Panc1 (cell line): ENCODE data around the gene IFRD1. TPM values are rescaled to one million over a fixed set of nuclear protein-coding genes. Genes with fewer than 3 reads are reported as not detected.

ENCODE experiments used
- ATAC-seq: fragments of 200-7000 bp; cut with Tn5 transposase; 2 replicates; pipeline ENCODE4 v1.9.1; 2020; ENCODE audit warnings: mild to moderate bottlenecking, moderate library complexity
- BruUV-seq: library from RNA; stranded (reverse); fragments of 400-500 nt; replicated peaks from 2 replicates; lab custom pipeline; 2021; lab: Mats Ljungman, UMichigan
- CTCF ChIA-PET: fragments of 300-600 bp; sonication (Branson Sonifier 250); formaldehyde crosslinking; loops from one replicate; lab custom pipeline; 2022; ENCODE audit warnings: antibody characterized with exemption; lab: Charles Lee
- POLR2A ChIA-PET: fragments of 300-600 bp; sonication (Branson Sonifier 250); formaldehyde crosslinking; loops from one replicate; lab custom pipeline; 2022; ENCODE audit warnings: antibody characterized with exemption; lab: Charles Lee
- DNase-seq: peaks from one replicate; pipeline ENCODE4 v3.0.0-alpha.2; 2010; ENCODE audit warnings: low read depth, low spot score
- H3K27ac ChIP-seq: 2 replicates; pipeline ENCODE4 v1.5.1; 2011; ENCODE audit warnings: mild to moderate bottlenecking, low read length, inconsistent platforms
- H3K27me3 ChIP-seq: fragments of 200-500 bp; sonication (Bioruptor generic); 2 replicates; pipeline ENCODE4 v1.6.0; 2014; ENCODE audit warnings: low read length, inconsistent platforms; ENCODE audit not compliant: control insufficient read depth, insufficient read depth
- H3K36me3 ChIP-seq: fragments of 200-500 bp; sonication (Bioruptor generic); 2 replicates; pipeline ENCODE4 v1.5.1; 2014; ENCODE audit warnings: inconsistent platforms, mild to moderate bottlenecking, low read length, moderate library complexity; ENCODE audit not compliant: control insufficient read depth, insufficient read depth
- H3K4me1 ChIP-seq: 2 replicates; pipeline ENCODE4 v1.5.1; 2011; ENCODE audit warnings: inconsistent platforms, mild to moderate bottlenecking, low read length, moderate library complexity; ENCODE audit not compliant: control insufficient read depth, insufficient read depth
- H3K4me3 ChIP-seq, 2 experiments: 2 replicates each; pipeline ENCODE4 v1.5.1; 2011 to 2012; ENCODE audit warnings: low read depth in 2 of 2, low read length in 2 of 2, mild to moderate bottlenecking in 2 of 2, inconsistent platforms in 1 of 2, moderate library complexity in 1 of 2
- H3K9me3 ChIP-seq: fragments of 200-500 bp; sonication (Bioruptor generic); 2 replicates; pipeline ENCODE4 v1.5.1; 2014; ENCODE audit warnings: low read depth, mild to moderate bottlenecking, inconsistent platforms, low read length, moderate library complexity; ENCODE audit not compliant: control insufficient read depth, insufficient read depth
- CTCF ChIP-seq: fragments of 450-650 bp; IDR thresholded peaks from 2 replicates; pipeline ENCODE4 v1.5.1; 2017; ENCODE audit warnings: mild to moderate bottlenecking
- POLR2AphosphoS5 ChIP-seq: IDR thresholded peaks from 2 replicates; pipeline ENCODE4 v1.6.1; 2012; ENCODE audit warnings: mild to moderate bottlenecking, low read depth, low read length, moderate library complexity
- REST ChIP-seq, 2 experiments: IDR thresholded peaks; 2 replicates each; pipeline ENCODE4 v1.6.1; 2011 to 2012; ENCODE audit warnings: low read depth in 2 of 2, control low read depth in 1 of 2, low read length in 1 of 2, mild to moderate bottlenecking in 1 of 2, moderate library complexity in 1 of 2; ENCODE audit not compliant: insufficient read depth in 1 of 2
- SIN3A ChIP-seq: IDR thresholded peaks from 2 replicates; pipeline ENCODE4 v1.6.1; 2012; ENCODE audit warnings: low read depth, mild to moderate bottlenecking, low read length, moderate library complexity, borderline replicate concordance; ENCODE audit not compliant: insufficient read depth
- TCF7L2 ChIP-seq: IDR thresholded peaks from 2 replicates; pipeline ENCODE4 v1.6.1; 2011; ENCODE audit warnings: mild to moderate bottlenecking, low read depth, low read length, inconsistent platforms
- in situ Hi-C: cut with HindIII; loops from 2 replicates; pipeline ENCODE4 v1.10.0; 2016; ENCODE audit warnings: low sequenced_read_pairs, low pct_unique_long_range_greater_than_20kb
- intact Hi-C: fragments of 100-400 bp; cut with micrococcal nuclease; formaldehyde crosslinking; loops from one replicate; pipeline ENCODE4 v1.10.0; 2022; ENCODE audit not compliant: unreplicated experiment
- total RNA-seq: library from RNA; stranded (reverse); gene quantifications from one replicate; pipeline ENCODE4 v1.2.1, GENCODE V29; 2021; ENCODE audit not compliant: unreplicated experiment

The IFRD1 gene
- total RNA-seq, 1 experiment from 2014 or later, result 54.3 TPM

- TF ChIP-seq POLR2AphosphoS5, result no peak
- ATAC-seq (no peak), DNase-seq (no peak)
- H3K9me3 ChIP-seq, result no peaks in the 10 kb centered on the region
- POLR2A ChIA-PET, result no interaction called here
- no peak overlapping the region for H3K4me3 ChIP-seq
- in situ Hi-C loops (no loop called here), intact Hi-C loops (no loop called here)
- CTCF ChIA-PET, result no interaction called here
- no peaks in the 10 kb centered on the region; the same call in 1 of the 2 replicates for H3K36me3 ChIP-seq
- no peaks in the 10 kb centered on the region for H3K27me3 ChIP-seq
- no TSS peak for BruUV-seq
- H3K4me1 ChIP-seq, result peaks cover 6% of the 10 kb centered on the region
- H3K27ac ChIP-seq, result no peak overlapping the region
Observed at GRCh38 chr7:112446431-112446830, 3.8 kb upstream of the IFRD1 start.

GRCh38 chr7:112447406-112447805 lies 2.9 kb upstream of the IFRD1 start:
- ChIA-PET CTCF (no interaction called here), POLR2A (no interaction called here)
- intact Hi-C loops, result no loop called here
- H3K27me3 ChIP-seq, result no peaks in the 10 kb centered on the region
- TF ChIP-seq TCF7L2, result no peak
- TF ChIP-seq SIN3A, result no peak
- no peak for TF ChIP-seq CTCF
- TF ChIP-seq POLR2AphosphoS5, result no peak
- in situ Hi-C loops, result no loop called here
- no TSS peak for BruUV-seq
- H3K27ac ChIP-seq, result no peak overlapping the region
- peaks cover 6% of the 10 kb centered on the region for H3K4me1 ChIP-seq
- no peaks in the 10 kb centered on the region for H3K9me3 ChIP-seq
- H3K36me3 ChIP-seq, result no peaks in the 10 kb centered on the region; the same call in 1 of the 2 replicates
- ATAC-seq (no peak), DNase-seq (no peak)
- no peak overlapping the region for H3K4me3 ChIP-seq

DNA sequence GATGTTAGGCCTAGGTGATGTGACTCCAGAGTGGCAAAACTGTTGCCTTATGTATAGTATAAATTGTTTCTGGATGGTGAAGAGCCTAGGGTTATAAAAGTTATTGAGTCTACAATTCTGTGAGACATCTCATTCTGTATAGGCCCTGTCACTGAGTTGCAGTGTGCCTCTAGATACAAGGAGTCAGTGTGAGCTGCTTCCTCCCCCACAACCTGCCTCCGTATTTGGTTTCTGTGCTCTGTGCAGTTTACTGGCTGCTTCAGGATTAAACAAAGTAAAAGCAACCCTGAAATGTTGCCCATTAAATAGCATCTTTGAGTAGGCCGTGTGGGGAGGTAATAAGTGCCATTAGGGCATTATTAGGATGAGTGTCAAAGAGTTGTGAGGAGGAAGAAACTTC lies 1.9 kb upstream of the IFRD1 start:
- ATAC-seq (no peak), DNase-seq (no peak)
- Histone ChIP-seq H3K4me1 (peaks cover 14% of the 10 kb centered on the region), H3K4me3 (no peak overlapping the region), H3K36me3 (no peaks in the 10 kb centered on the region; the same call in 1 of the 2 replicates), H3K27me3 (no peaks in the 10 kb centered on the region), H3K27ac (no peak overlapping the region), H3K9me3 (no peaks in the 10 kb centered on the region)
- BruUV-seq, result no TSS peak
- intact Hi-C loops (no loop called here), in situ Hi-C loops (no loop called here)
- TF ChIP-seq CTCF, result no peak
- no peak for TF ChIP-seq POLR2AphosphoS5
- TF ChIP-seq SIN3A, result no peak
- TF ChIP-seq TCF7L2, result no peak
- no peak for TF ChIP-seq REST (IDR thresholded peaks at IDR 0.05; ENCODE audit: insufficient read depth in 1 of 2, low read depth in 2 of 2, low read length in 1 of 2)
- CTCF ChIA-PET, result no interaction called here
- POLR2A ChIA-PET, result interaction anchor here (0.6 kb wide), 1 partner anchor 695 kb away, joined by 4 read pairs; no protein-coding TSS in a partner anchor
